IMR-90 (cell line): ENCODE measurements around the gene MYEOV. TPM values are rescaled to one million over a fixed set of nuclear protein-coding genes. Genes with fewer than 3 reads are reported as not detected.

Experiments used
- ATAC-seq: fragments of 200-7000 bp; cut with Tn5 transposase; 2 replicates; pipeline ENCODE4 v1.9.1; 2020; ENCODE audit warnings: low read depth, mild to moderate bottlenecking, moderate library complexity
- BruUV-seq: library from RNA; stranded (reverse); fragments of 400-500 nt; replicated peaks from 2 replicates; lab custom pipeline; 2021; lab: Mats Ljungman, UMichigan
- CTCF ChIA-PET: fragments of 300-600 bp; formaldehyde crosslinking; extraction: SDS; loops from one replicate; lab custom pipeline; 2021; ENCODE audit warnings: antibody characterized with exemption; lab: Yijun Ruan, JAX
- POLR2A ChIA-PET: fragments of 300-600 bp; sonication (Branson Sonifier 250); formaldehyde crosslinking; loops from one replicate; lab custom pipeline; 2022; ENCODE audit warnings: antibody characterized with exemption; ENCODE audit not compliant: unreplicated experiment; lab: Charles Lee
- DNase-seq: peaks from one replicate; pipeline ENCODE4 v3.0.0; 2013
- H2AFZ ChIP-seq: replicated peaks from 2 replicates; pipeline ENCODE3; 2013; ENCODE audit warnings: low read length, mild to moderate bottlenecking; ENCODE audit not compliant: poor library complexity
- H2AK5ac ChIP-seq: 2 replicates; pipeline ENCODE4 v1.6.1; 2013; ENCODE audit warnings: low read depth, low read length, inconsistent platforms
- H2AK9ac ChIP-seq: replicated peaks from 2 replicates; pipeline ENCODE3; 2013; ENCODE audit warnings: mild to moderate bottlenecking, low read depth, low read length, moderate library complexity; ENCODE audit not compliant: poor library complexity
- H2BK120ac ChIP-seq: 2 replicates; pipeline ENCODE4 v1.6.1; 2013; ENCODE audit warnings: low read depth, low read length, inconsistent platforms
- H2BK15ac ChIP-seq: 3 replicates; pipeline ENCODE4 v1.6.1; 2013; ENCODE audit warnings: low read depth, low read length, inconsistent platforms
- H2BK20ac ChIP-seq: 2 replicates; pipeline ENCODE4 v1.6.1; 2013; ENCODE audit warnings: low read depth, mild to moderate bottlenecking, inconsistent platforms, low read length, moderate library complexity
- H2BK5ac ChIP-seq: 2 replicates; pipeline ENCODE4 v1.6.1; 2013; ENCODE audit warnings: mild to moderate bottlenecking, low read depth, low read length, inconsistent platforms; ENCODE audit not compliant: poor library complexity, severe bottlenecking
- H3K14ac ChIP-seq: replicated peaks from 2 replicates; pipeline ENCODE4 v1.6.1; 2013; ENCODE audit warnings: low read depth, low read length, inconsistent platforms
- H3K18ac ChIP-seq: 2 replicates; pipeline ENCODE4 v1.6.1; 2013; ENCODE audit warnings: low read depth, low read length, control low read depth
- H3K23ac ChIP-seq: 2 replicates; pipeline ENCODE4 v1.6.1; 2013; ENCODE audit warnings: low read depth, low read length, inconsistent platforms
- H3K27ac ChIP-seq: 2 replicates; pipeline ENCODE4 v1.5.1; 2013; ENCODE audit warnings: mild to moderate bottlenecking, control low read depth, low read length; ENCODE audit not compliant: insufficient read depth
- H3K27me3 ChIP-seq: 2 replicates; pipeline ENCODE4 v1.6.1; 2013; ENCODE audit warnings: low read length; ENCODE audit not compliant: control insufficient read depth, insufficient read depth
- H3K36me3 ChIP-seq: 2 replicates; pipeline ENCODE4 v1.6.1; 2013; ENCODE audit warnings: low read length, mixed read lengths; ENCODE audit not compliant: control insufficient read depth, insufficient read depth
- H3K4ac ChIP-seq: 2 replicates; pipeline ENCODE4 v1.6.1; 2013; ENCODE audit warnings: low read depth, low read length, inconsistent platforms
- H3K4me1 ChIP-seq: 2 replicates; pipeline ENCODE4 v1.6.1; 2013; ENCODE audit warnings: low read length, mixed read lengths; ENCODE audit not compliant: control insufficient read depth, insufficient read depth
- H3K4me2 ChIP-seq: 2 replicates; pipeline ENCODE4 v1.6.1; 2013; ENCODE audit warnings: low read depth, mild to moderate bottlenecking, control low read depth, low read length, moderate library complexity
- H3K4me3 ChIP-seq: 2 replicates; pipeline ENCODE4 v1.5.1; 2013; ENCODE audit warnings: low read depth, mild to moderate bottlenecking, control low read depth, low read length, moderate library complexity; ENCODE audit not compliant: insufficient read depth
- H3K56ac ChIP-seq: 2 replicates; pipeline ENCODE4 v1.6.1; 2013; ENCODE audit warnings: low read length, inconsistent platforms; ENCODE audit not compliant: insufficient read depth; ENCODE audit errors: extremely low read depth
- H3K79me1 ChIP-seq, 2 experiments: 2 replicates each; pipeline ENCODE4 v1.6.1; 2013; ENCODE audit warnings: low read length in 2 of 2, inconsistent platforms in 1 of 2, low read depth in 1 of 2
- H3K9ac ChIP-seq: 2 replicates; pipeline ENCODE4 v1.6.1; 2013; ENCODE audit warnings: low read depth, low read length, control low read depth
- H3K9me1 ChIP-seq: 2 replicates; pipeline ENCODE4 v1.6.1; 2013; ENCODE audit warnings: low read length, inconsistent platforms; ENCODE audit not compliant: insufficient read depth
- H3K9me3 ChIP-seq: 2 replicates; pipeline ENCODE4 v1.6.1; 2013; ENCODE audit warnings: low read length; ENCODE audit not compliant: control insufficient read depth, insufficient read depth
- H4K20me1 ChIP-seq: 2 replicates; pipeline ENCODE4 v1.6.1; 2013; ENCODE audit warnings: low read length, inconsistent platforms; ENCODE audit not compliant: insufficient read depth
- H4K5ac ChIP-seq: 2 replicates; pipeline ENCODE4 v1.6.1; 2013; ENCODE audit warnings: mild to moderate bottlenecking, low read depth, low read length, control low read depth
- H4K8ac ChIP-seq, 2 experiments: 2 replicates each; pipeline ENCODE4 v1.6.1; 2013; ENCODE audit warnings: low read depth in 2 of 2, low read length in 2 of 2, control low read depth in 1 of 2, inconsistent platforms in 1 of 2
- H4K91ac ChIP-seq: 2 replicates; pipeline ENCODE4 v1.6.1; 2013; ENCODE audit warnings: low read depth, low read length, inconsistent platforms; ENCODE audit not compliant: insufficient read depth
- RFX5 ChIP-seq: IDR thresholded peaks from 2 replicates; pipeline ENCODE4 v1.8.0; 2012; ENCODE audit warnings: low read depth, mild to moderate bottlenecking, low read length, moderate library complexity
- dilution Hi-C: fragments of 300-500 bp; cut with HindIII; formaldehyde crosslinking; loops from one replicate; pipeline ENCODE4 v1.14.3; 2018; ENCODE audit warnings: low sequenced_read_pairs; ENCODE audit not compliant: unreplicated experiment
- in situ Hi-C: fragments of 300-500 bp; cut with MboI; formaldehyde crosslinking; loops from 3 replicates; pipeline ENCODE4 v1.14.3; 2019; ENCODE audit warnings: low sequenced_read_pairs, inconsistent platforms, mixed read lengths
- intact Hi-C: fragments of 100-400 bp; cut with micrococcal nuclease; formaldehyde crosslinking; loops from 2 replicates; pipeline ENCODE4 v1.10.0; 2022
- polyA plus RNA-seq, 3 experiments: library from polyadenylated mRNA; depleted of rRNA; stranded (reverse); fragments of >200 nt; gene quantifications; 2 replicates each; pipeline ENCODE4 v1.2.3, GENCODE V29; 2012; ENCODE audit warnings: low replicate concordance in 1 of 3
- total RNA-seq: library from RNA; depleted of rRNA; stranded (reverse); fragments of >200 nt; gene quantifications from 2 replicates; pipeline ENCODE4 v1.2.3, GENCODE V29; 2012
- TF ChIP-seq, protein P1 (sequence below): fragments of 150-350 bp; IDR thresholded peaks from 2 replicates; pipeline ENCODE4 v1.6.1; 2017; ENCODE audit warnings: mild to moderate bottlenecking, antibody characterized with exemption, low read length, low read depth

MYEOV gene
- total and polyA plus RNA-seq, 2 of the 4 experiments (the other 2 are of a cell fraction): 5.8 to 6.8 TPM

DNA sequence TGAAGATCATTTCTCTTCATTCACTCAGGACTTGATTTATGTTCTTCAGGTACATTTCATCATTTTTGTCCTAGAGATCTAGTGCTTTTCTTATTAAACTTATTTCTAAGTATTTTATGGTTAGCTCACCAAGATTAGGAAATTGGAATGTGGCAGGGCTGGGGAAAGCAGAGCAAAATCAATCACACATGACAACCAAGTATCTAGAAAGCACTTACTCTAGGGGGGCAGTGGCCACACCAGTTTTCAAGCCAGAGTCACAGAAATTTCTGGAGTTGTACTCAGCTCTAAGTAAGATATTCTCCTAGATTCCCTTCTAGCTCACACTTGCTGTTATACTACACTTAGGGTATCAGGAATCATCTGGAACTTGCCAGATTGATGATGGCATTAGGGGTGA is 33.3 kb upstream of the MYEOV start:
- no peak overlapping the region for H3K56ac ChIP-seq
- H3K4ac ChIP-seq: no peak overlapping the region
- no peaks in the 10 kb centered on the region for H3K9me1 ChIP-seq
- H3K4me2 ChIP-seq: no peak overlapping the region
- ChIA-PET POLR2A (interaction anchor here (0.6 kb wide), 1 partner anchor 237 kb away, joined by 3 read pairs; no protein-coding TSS in a partner anchor), CTCF (interaction anchor here (1.0 kb wide), 1 partner anchor 384 kb away, joined by 4 read pairs; no protein-coding TSS in a partner anchor)
- peaks cover 5% of the 10 kb centered on the region for H3K9me3 ChIP-seq
- H3K4me3 ChIP-seq: no peak overlapping the region
- ATAC-seq (no peak), DNase-seq (no peak)
- H4K20me1 ChIP-seq: no peaks in the 10 kb centered on the region
- no peaks in the 10 kb centered on the region for H3K79me1 ChIP-seq
- no peak for TF ChIP-seq RFX5
- TF ChIP-seq, protein P1, sequence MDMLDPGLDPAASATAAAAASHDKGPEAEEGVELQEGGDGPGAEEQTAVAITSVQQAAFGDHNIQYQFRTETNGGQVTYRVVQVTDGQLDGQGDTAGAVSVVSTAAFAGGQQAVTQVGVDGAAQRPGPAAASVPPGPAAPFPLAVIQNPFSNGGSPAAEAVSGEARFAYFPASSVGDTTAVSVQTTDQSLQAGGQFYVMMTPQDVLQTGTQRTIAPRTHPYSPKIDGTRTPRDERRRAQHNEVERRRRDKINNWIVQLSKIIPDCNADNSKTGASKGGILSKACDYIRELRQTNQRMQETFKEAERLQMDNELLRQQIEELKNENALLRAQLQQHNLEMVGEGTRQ: no peak
- no peak overlapping the region for H3K27ac ChIP-seq
- no peak overlapping the region for H4K8ac ChIP-seq
- H2BK20ac ChIP-seq: no peak overlapping the region
- no peaks in the 10 kb centered on the region for H3K36me3 ChIP-seq
- H3K9ac ChIP-seq: no peak overlapping the region
- dilution Hi-C loops: no loop called here
- in situ Hi-C loops: no loop called here
- no peak overlapping the region for H2BK120ac ChIP-seq
- no peak overlapping the region for H3K18ac ChIP-seq
- no peak overlapping the region for H4K5ac ChIP-seq
- no peak overlapping the region for H4K91ac ChIP-seq
- no peak overlapping the region for H2AK5ac ChIP-seq
- BruUV-seq: no TSS peak
- peaks cover 51% of the 10 kb centered on the region for H3K27me3 ChIP-seq
- no peaks in the 10 kb centered on the region for H3K4me1 ChIP-seq
- H2AFZ ChIP-seq: no peak overlapping the region
- H2BK5ac ChIP-seq: no peak overlapping the region
- H2BK15ac ChIP-seq: no peak overlapping the region
- intact Hi-C loops: no loop called here
- H2AK9ac ChIP-seq: no peak overlapping the region
- H3K14ac ChIP-seq: no peak overlapping the region
- H3K23ac ChIP-seq: no peak overlapping the region
